Endothelial cell of umbilical vein (primary cell): Measurements from ENCODE around the gene PRKCZ. TPM values are rescaled to one million over a fixed set of nuclear protein-coding genes. Genes with fewer than 3 reads are reported as not detected.

Experiments used
- BruUV-seq: library from RNA; stranded (reverse); fragments of 400-500 nt; replicated peaks from 2 replicates; lab custom pipeline; 2021; lab: Mats Ljungman, UMichigan
- CTCF ChIA-PET: fragments of 300-600, 350-600 bp; sonication (Branson Sonifier 250); formaldehyde crosslinking; loops from one replicate; lab custom pipeline; 2021; ENCODE audit warnings: antibody characterized with exemption, inconsistent platforms; lab: Charles Lee
- POLR2A ChIA-PET: fragments of 300-600, 350-600 bp; sonication (Branson Sonifier 250); formaldehyde crosslinking; loops from one replicate; lab custom pipeline; 2021; ENCODE audit warnings: antibody characterized with exemption, inconsistent platforms; lab: Charles Lee
- DNase-seq: peaks from one replicate; pipeline ENCODE4 v3.0.0-alpha.2; 2011; ENCODE audit warnings: low read depth, low spot score
- FAIRE-seq: peaks from 2 replicates; lab custom pipeline; 2011; peaks lifted over from hg19 to GRCh38; lab: Jason Lieb, UNC
- H2AFZ ChIP-seq: 2 replicates; pipeline ENCODE4 v1.6.0; 2012; ENCODE audit warnings: low read depth, low read length, control low read depth, inconsistent platforms
- H3K27ac ChIP-seq: 2 replicates; pipeline ENCODE4 v1.5.1; 2011; ENCODE audit warnings: low read depth, mild to moderate bottlenecking, control low read depth, low read length, moderate library complexity; ENCODE audit not compliant: insufficient read depth
- H3K27me3 ChIP-seq, 2 experiments: 2 replicates each; pipeline versions ENCODE4 v1.6.0 to v1.6.1; 2011; ENCODE audit warnings: low read length in 2 of 2, mixed read lengths in 1 of 2; ENCODE audit not compliant: control insufficient read depth in 2 of 2, insufficient read depth in 2 of 2
- H3K36me3 ChIP-seq, 2 experiments: 2 replicates in 1 of 2; 3 replicates in 1 of 2; pipeline ENCODE4 v1.5.1; 2011; ENCODE audit warnings: low read length in 2 of 2, mild to moderate bottlenecking in 1 of 2, moderate library complexity in 1 of 2; ENCODE audit not compliant: control insufficient read depth in 2 of 2, insufficient read depth in 2 of 2; ENCODE audit errors: extremely low read depth in 1 of 2
- H3K4me1 ChIP-seq: 3 replicates; pipeline ENCODE4 v1.5.1; 2011; ENCODE audit warnings: mild to moderate bottlenecking, low read length; ENCODE audit not compliant: control insufficient read depth, insufficient read depth; ENCODE audit errors: extremely low read depth
- H3K4me2 ChIP-seq: 2 replicates; pipeline ENCODE4 v1.6.1; 2011; ENCODE audit warnings: low read length, control low read depth, mixed read lengths; ENCODE audit not compliant: insufficient read depth
- H3K4me3 ChIP-seq, 3 experiments: fragments of 200-600 bp in 1 of 3; sonication (generic), shearing (Covaris generic) in 1 of 3; replicated peaks in 1 of 3; 2 replicates each; pipeline ENCODE4 v1.5.1; 2011 to 2016; ENCODE audit warnings: control low read depth in 3 of 3, low read length in 3 of 3, mild to moderate bottlenecking in 2 of 3, inconsistent platforms in 1 of 3, low read depth in 1 of 3, moderate library complexity in 1 of 3; ENCODE audit not compliant: insufficient read depth in 1 of 3
- H3K79me2 ChIP-seq: 2 replicates; pipeline ENCODE4 v1.6.0; 2012; ENCODE audit warnings: low read length, inconsistent platforms; ENCODE audit not compliant: control insufficient read depth, insufficient read depth
- H3K9ac ChIP-seq: replicated peaks from 2 replicates; pipeline ENCODE3; 2011; ENCODE audit warnings: low read length, control low read depth; ENCODE audit not compliant: insufficient read depth; ENCODE audit errors: extremely low read depth
- H3K9me1 ChIP-seq: replicated peaks from 3 replicates; pipeline ENCODE4 v1.6.0; 2011; ENCODE audit warnings: mild to moderate bottlenecking, low read length; ENCODE audit not compliant: control insufficient read depth, insufficient read depth; ENCODE audit errors: extremely low read depth
- H3K9me3 ChIP-seq: replicated peaks from 2 replicates; pipeline ENCODE4 v1.5.1; 2012; ENCODE audit warnings: low read length, inconsistent platforms; ENCODE audit not compliant: control insufficient read depth, insufficient read depth
- H4K20me1 ChIP-seq: replicated peaks from 2 replicates; pipeline ENCODE3; 2011; ENCODE audit warnings: mild to moderate bottlenecking, low read length; ENCODE audit not compliant: control insufficient read depth, insufficient read depth; ENCODE audit errors: extremely low read depth
- JUN ChIP-seq: IDR thresholded peaks from 2 replicates; pipeline ENCODE4 v1.6.1; 2011; ENCODE audit warnings: borderline replicate concordance, low read depth; ENCODE audit not compliant: insufficient read length, insufficient read depth
- POLR2AphosphoS5 ChIP-seq: IDR thresholded peaks from 2 replicates; pipeline ENCODE4 v1.6.1; 2012; ENCODE audit warnings: low read depth, mild to moderate bottlenecking, control low read depth, low read length, moderate library complexity; ENCODE audit not compliant: insufficient read depth
- dilution Hi-C: fragments of 300-500 bp; cut with MboI; formaldehyde crosslinking; loops from one replicate; pipeline ENCODE4 v1.15.0; 2019; ENCODE audit warnings: low sequenced_read_pairs; ENCODE audit not compliant: extremely low pct_ligation_motif_present
- intact Hi-C: fragments of 100-400 bp; cut with micrococcal nuclease; formaldehyde crosslinking; loops from one replicate; pipeline ENCODE4 v1.10.0; 2022
- polyA plus RNA-seq, 4 experiments: library from polyadenylated mRNA; depleted of rRNA in 3 of 4; stranded (reverse) in 3 of 4; unstranded in 1 of 4; fragments of >200 nt; gene quantifications; 2 replicates each; pipeline versions ENCODE4 v1.2.1 to v1.2.3, GENCODE V29; 2011 to 2012; ENCODE audit warnings: missing spikeins in 1 of 4
- total RNA-seq: library from RNA; stranded (reverse); gene quantifications from 2 replicates; pipeline ENCODE4 v1.2.3, GENCODE V29; 2021
- TF ChIP-seq, protein P1 (sequence below): IDR thresholded peaks from 2 replicates; pipeline ENCODE4 v1.6.1; 2011; ENCODE audit not compliant: insufficient read depth, insufficient read length
- TF ChIP-seq, protein P2 (sequence below), 2 donors: IDR thresholded peaks; 1 replicate in 1 of 2; 2 replicates in 1 of 2; pipeline ENCODE4 v1.5.1; 2011; ENCODE audit warnings: low read length in 2 of 2, mild to moderate bottlenecking in 2 of 2, moderate library complexity in 2 of 2, control low read depth in 1 of 2, inconsistent platforms in 1 of 2, low read depth in 1 of 2; ENCODE audit not compliant: insufficient read depth in 1 of 2; ENCODE audit errors: extremely low read depth in 1 of 2

Gene PRKCZ
- total and polyA plus RNA-seq, 2 donors (not counting 3 experiments of a cell fraction or from before 2014, with no cell fraction given), result 0.22 to 1.7 TPM

DNA sequence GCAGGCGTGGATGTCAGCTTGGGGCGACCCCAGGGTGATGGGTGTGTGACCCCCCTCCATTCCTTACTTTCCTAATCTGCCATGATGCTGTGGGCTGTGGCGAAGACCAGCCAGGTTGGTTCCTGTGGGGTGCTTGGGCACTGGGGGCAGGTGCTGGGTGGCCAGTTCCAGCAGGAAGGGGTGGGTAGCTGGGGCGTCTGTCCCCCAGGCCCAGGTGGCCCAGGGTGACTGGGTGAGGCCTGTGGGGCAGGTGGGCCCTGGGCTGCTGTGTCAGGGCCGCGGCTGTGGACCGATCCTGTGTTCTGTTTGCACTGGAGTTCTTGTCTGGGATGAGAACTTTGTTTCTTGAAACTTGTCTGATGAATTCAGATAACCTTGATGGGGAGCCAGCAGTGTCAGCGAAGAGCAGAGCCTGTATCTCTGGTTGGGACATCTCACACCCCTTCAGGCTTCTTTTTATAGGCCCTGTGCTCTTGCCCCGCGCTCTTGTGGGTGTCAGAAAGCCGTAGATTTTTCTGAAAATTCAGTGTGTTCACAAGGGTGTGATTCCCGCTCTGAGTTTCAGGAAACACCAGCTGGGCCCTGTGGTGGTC lies 3.7 kb downstream of the PRKCZ start:
- no peak for TF ChIP-seq JUN
- no peak for TF ChIP-seq POLR2AphosphoS5
- Histone ChIP-seq H3K4me2 (no peak overlapping the region), H3K4me3 (no peak overlapping the region), H2AFZ (no peak overlapping the region), H3K27ac (no peak overlapping the region), H3K9me1 (no peaks in the 10 kb centered on the region), H3K9me3 (no peaks in the 10 kb centered on the region), H3K79me2 (no peaks in the 10 kb centered on the region), H4K20me1 (no peaks in the 10 kb centered on the region), H3K27me3 (peaks cover 23 to 28% of the 10 kb centered on the region in 2 experiments), H3K4me1 (no peaks in the 10 kb centered on the region), H3K36me3 (no peaks in the 10 kb centered on the region), H3K9ac (no peak overlapping the region)
- FAIRE-seq, result no peak
- POLR2A ChIA-PET, result no interaction called here
- DNase-seq, result no peak
- intact Hi-C loops (no loop called here), dilution Hi-C loops (no loop called here)
- BruUV-seq, result no TSS peak
- CTCF ChIA-PET, result no interaction called here

DNA sequence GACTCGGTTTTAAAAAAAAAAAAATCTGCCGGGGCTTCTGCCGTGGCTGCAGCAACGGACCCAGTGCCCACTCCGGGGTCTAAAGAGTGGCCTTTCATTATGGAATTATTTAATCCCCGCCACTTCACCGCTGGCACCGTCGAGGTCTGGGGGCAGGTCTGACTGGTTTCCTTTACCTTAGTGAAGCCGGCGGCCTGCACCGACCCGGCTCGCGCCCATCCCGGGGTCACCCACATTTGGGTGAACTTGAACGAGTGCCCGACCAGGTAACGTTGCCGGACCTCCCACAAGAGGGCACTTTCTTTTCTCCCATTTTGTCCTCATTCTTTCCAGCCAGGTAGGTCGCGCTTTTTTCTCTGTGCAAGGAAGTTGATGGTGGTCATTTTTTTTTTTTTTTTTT lies 4.3 kb downstream of the PRKCZ start:
- Histone ChIP-seq H3K4me2 (no peak overlapping the region), H3K36me3 (no peaks in the 10 kb centered on the region), H3K4me3 (no peak overlapping the region), H3K27me3 (peaks cover 16 to 21% of the 10 kb centered on the region in 2 experiments), H4K20me1 (no peaks in the 10 kb centered on the region), H3K79me2 (no peaks in the 10 kb centered on the region), H3K9me1 (no peaks in the 10 kb centered on the region), H2AFZ (no peak overlapping the region), H3K27ac (no peak overlapping the region), H3K4me1 (no peaks in the 10 kb centered on the region), H3K9ac (no peak overlapping the region), H3K9me3 (no peaks in the 10 kb centered on the region)
- BruUV-seq, result no TSS peak
- ChIA-PET POLR2A (no interaction called here), CTCF (no interaction called here)
- intact Hi-C loops (no loop called here), dilution Hi-C loops (no loop called here)
- TF ChIP-seq, protein P1, sequence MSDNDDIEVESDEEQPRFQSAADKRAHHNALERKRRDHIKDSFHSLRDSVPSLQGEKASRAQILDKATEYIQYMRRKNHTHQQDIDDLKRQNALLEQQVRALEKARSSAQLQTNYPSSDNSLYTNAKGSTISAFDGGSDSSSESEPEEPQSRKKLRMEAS, result no peak
- TF ChIP-seq, protein P2, sequence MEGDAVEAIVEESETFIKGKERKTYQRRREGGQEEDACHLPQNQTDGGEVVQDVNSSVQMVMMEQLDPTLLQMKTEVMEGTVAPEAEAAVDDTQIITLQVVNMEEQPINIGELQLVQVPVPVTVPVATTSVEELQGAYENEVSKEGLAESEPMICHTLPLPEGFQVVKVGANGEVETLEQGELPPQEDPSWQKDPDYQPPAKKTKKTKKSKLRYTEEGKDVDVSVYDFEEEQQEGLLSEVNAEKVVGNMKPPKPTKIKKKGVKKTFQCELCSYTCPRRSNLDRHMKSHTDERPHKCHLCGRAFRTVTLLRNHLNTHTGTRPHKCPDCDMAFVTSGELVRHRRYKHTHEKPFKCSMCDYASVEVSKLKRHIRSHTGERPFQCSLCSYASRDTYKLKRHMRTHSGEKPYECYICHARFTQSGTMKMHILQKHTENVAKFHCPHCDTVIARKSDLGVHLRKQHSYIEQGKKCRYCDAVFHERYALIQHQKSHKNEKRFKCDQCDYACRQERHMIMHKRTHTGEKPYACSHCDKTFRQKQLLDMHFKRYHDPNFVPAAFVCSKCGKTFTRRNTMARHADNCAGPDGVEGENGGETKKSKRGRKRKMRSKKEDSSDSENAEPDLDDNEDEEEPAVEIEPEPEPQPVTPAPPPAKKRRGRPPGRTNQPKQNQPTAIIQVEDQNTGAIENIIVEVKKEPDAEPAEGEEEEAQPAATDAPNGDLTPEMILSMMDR (IDR thresholded peaks at IDR 0.05; ENCODE audit: extremely low read depth in 1 of 2, insufficient read depth in 1 of 2, low read depth in 1 of 2, low read length in 2 of 2), result no peak
- FAIRE-seq, result no peak
- DNase-seq, result no peak
